ENCODE data around the gene PTPRM.
A peak's percentile ranks its signal among the peaks of the same experiment; 100 is the strongest.

The PTPRM gene

DNA sequence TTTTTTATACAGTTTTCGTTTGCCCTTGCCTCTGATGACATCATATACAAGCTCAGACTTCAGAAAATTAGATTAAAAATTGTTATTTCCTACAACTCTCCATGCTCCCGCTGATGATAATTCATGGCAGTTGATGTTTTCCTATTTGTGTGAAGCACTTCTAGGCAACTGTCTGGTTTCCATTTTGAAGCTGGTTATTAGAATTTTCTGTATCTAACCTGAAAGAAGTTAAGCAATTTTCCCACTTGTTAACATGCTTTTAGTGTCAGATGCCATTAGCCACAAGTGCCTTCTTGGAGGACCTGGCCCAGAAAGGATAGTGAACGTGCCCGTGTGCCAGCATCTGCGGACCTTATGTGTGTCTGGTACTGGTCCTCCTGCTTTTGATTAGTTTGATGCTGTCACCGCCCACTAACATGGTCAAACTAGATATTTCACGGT, 694.6 kb downstream of the PTPRM start:
- DNase-seq = no peak

DNA sequence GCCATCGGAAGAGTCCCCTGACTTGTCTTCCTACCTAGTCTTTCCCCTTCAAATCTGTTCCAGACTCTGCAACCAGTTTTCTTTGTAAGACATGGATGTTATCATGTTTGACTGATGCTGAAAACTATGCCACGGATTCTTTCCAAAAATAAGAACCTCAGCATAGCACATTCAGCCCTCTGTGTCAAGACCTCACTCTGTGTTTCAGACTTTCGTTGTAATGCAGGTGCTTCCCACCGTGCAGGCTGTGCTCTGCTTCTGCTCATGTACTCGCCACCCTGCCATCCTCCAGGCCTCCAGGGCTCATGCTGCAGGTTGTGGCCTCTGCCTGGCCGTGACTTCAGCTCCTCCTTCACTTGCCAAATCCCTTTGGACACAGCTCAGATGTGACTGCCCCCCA, 695.1 kb downstream of the PTPRM start:
- DNase-seq = no peak

DNA sequence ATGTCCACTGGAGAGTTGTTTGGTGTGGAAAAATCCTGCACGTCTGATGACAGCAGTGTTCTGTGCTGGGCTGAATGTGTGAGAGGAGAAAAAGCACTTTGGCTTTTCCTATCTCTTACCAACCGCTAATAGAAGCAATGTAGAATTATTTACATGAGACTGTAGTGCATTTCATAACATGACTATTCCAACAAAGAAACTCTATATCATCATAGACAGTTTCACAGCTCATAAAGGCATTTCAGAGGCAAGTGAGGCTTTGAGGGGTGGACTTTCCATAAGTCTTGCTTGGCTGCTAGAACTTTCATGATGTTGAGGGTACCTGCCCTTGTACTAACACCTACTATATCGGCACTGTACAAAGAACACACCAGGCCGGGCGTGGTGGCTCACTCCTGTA, 697.0 kb downstream of the PTPRM start:
- DNase-seq = no peak

DNA sequence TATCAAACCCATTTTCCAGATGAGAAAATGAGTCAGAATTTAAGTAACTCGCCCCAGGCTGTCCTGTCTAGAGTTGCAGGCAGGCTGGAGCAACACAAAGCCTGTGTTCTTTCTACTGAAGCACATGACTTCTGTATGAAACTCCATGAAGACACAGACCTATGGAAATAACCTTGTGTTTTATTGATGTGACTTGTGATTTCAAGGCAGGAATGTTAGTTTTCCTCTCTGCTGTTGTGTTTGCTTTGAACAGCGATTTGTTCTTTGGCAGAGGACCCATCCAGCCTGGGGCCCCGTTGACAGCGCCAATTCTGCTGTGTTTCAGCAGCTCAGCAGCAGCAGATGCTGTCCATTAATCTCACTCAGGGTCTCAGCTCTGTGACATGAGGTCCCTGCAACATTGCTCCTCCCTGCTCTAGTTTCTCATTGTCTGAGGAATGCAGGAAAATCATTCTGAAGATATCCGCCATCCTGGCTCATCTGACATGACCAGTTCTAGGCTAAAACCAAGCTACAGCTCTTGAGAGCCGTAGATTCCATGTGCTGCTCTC, 697.8 kb downstream of the PTPRM start:
- no peak for DNase-seq

DNA sequence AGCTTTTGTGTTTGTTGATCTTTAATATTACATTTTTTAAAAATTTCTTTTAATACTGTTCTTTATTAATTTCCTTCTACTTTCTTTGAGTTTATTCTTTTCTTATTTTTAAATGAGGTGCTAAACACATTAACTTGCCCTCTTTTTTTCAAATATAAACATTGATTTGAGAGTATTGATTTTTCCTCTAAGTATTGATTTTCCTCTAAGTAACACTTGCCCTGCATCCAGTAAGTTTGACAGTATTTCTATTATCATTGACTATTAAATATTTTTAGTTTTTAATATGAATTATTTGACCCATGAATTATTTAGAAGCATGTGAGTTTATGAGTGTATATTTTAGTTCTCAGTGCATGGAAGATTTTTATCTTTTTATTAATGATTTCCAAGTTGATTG, 705.1 kb downstream of the PTPRM start:
- DNase-seq = no peak

DNA sequence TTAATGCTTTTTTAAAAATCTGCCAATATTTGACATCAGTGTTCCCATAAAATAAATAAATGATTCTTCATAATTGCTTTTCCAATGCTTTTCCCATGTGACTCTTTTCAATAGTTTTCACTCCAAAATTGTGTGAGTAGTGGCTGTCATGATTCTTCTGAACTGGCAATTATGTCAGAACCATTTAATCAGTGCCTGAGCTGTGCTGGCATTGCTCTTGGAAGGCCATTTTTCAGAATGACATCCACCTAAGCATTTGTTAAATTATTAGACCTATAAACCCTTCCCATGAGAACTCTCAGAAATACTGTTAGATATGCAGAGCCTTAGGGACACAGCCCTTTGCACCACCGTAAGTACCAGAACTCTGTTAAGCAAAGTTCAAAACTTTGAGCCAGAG, 707.3 kb downstream of the PTPRM start:
- DNase-seq = no peak

DNA sequence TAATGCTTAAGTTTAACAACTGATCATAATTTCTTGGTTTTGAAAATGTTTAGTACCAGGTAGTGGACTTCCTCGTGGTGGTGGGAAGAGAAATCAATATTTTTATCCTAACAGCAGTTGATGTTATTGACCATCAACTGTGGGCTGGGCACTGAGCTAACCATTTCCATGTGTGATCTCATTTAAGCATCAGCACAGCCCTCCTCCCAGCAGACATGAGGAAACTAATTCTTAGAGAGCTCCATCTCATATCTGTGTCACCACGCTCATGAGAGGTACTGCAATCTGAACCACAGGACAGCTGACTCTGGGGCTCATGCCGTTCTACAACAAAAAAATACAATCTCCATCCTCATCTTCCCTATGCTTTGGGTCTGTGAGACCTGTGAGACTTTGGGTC, 709.3 kb downstream of the PTPRM start:
- no peak for DNase-seq

DNA sequence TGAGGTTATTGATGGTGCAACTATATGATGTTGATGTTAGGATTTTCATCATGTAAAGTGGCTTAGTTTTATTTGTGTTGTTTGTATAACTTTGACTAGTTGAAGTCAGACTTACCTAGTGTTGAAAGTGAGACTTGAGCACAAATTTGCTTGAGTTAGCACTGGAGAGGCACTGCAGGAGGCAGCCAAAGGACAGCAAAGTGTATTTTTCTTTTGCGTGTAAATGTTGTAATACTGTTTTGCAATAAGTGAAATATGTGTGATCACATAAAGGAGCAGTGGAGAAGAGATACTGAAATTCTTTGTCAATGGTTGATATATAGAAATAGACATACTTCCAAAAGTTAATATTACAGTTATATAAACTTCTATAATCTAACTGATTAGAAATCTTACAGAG, 710.2 kb downstream of the PTPRM start:
- DNase-seq = no peak

DNA sequence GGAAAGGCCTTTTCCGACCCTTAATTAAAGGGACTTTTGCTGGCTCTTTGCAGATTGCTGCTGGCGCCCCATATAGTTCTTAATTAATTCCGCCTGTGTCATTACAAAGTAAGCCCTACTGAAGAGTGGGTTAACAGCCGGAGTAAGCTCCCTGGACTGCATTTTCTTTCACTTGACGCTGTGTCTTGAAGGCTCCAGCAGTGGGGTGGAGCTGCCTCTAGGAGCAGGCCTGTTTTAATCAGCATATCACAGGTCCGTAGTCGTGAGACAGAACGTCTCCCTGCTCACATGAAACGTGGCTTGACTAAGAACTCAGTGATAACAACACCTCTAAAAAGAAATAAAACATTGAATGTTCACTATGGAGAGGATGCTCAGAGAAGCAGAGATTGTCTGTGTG, 712.2 kb downstream of the PTPRM start:
- DNase-seq = no peak

DNA sequence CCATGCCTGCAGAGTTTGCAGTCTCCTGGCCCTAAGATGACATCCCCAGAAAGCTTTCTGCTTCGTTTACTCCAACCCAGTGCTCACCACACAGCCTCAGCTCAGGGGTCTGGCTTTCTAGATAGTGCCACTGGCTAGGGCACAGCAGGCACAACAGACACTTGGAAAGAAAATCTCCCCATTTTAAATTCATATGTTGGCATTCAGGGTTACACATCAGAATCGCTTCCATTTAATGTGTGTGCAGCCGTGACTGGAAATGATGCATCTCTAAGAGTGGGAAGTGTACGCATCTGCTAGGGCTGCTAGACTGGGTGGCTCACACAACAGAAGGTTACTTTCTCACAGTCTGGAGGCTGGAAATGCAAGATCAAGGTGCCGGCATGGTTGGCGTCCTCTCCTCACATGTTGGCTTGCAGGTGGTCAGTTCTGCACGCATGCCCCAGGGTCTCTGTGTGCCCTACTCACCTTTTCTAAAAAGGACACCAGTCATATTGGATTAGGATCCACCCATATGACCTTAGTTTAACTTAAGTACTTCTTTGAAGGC, 712.7 kb downstream of the PTPRM start:
- DNase-seq = no peak

DNA sequence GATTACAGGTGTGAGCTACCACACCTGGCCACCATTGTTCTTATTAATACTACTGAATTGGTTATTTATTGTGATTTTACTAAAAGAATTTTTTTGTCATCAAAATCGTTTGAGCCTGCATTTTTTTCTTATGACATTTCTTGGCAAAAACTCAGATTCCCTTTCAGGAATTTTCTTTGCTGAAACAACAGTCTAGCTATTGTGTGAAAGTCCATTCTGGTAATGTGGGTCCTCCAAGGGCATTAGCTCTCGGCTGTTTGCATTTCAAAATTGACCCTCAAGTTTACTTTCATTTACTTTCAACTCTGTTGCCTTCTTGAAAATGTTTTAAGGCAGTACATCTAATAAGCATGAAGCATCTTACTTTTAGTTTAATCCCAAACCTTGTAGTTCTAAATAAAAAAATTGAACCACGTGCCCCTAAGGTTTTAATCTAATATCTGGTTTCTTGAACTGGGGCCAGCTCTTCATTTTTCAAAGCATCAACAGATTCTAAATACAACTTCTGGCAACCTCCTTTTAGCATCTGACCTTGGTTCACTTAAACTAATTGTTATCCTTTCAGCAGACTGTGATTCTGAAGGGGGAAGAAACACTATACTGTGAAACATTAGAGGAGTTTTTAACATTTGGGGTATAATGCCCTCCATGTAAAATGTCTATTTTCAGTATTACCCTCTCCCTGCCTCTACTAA, 716.9 kb downstream of the PTPRM start:
- DNase-seq = no peak

DNA sequence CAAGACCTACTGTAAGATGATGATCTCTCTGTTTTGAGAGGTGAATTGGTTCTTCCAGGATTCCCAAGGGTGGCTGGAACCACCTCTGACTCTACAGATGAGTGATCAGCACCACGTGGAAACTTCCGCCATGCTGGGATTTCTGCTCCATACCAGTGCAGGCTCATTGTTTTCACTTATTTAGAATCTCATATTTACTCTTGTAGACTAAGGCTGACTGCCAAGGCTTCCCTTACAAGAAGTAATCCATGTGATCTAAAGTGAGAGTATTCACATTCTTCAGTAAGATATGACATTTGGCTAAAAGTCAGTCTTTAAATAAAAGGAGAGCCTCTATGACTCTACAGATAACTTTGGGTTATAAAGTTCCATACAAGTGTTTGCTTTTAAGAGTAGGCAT, 719.2 kb downstream of the PTPRM start:
- no peak for DNase-seq

DNA sequence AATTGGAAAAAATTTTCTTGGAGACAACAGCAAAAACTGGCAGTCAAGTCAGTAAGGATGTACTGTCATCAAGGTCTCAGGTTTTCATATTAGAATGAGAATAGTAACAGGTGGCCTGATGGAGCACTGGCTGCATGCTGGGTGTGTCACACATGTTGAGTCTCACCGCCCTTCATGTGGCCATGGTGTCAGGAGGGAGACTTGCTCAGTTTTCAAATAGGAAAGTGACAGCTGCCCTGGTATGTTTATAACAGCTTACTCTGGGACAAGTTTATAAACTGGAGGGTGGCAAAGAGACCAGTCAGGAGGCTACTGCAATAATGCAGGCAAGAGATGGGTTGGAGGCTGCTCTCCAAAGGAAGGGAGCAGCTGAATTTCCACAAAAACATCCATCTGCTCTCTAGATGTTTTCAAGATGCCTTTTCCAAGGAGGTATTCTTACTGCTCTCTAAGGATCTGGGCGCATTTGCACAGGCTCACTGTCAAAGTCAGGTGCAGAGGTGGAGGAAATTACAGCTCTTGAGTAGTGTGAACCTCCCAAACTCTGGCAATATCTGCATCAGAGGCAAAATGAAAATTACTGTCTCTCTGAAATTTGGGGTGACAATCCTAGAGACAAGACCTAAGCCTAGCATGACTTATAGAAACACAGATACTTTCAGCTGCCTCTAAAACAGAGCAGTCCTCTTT, 720.2 kb downstream of the PTPRM start:
- no peak for DNase-seq

DNA sequence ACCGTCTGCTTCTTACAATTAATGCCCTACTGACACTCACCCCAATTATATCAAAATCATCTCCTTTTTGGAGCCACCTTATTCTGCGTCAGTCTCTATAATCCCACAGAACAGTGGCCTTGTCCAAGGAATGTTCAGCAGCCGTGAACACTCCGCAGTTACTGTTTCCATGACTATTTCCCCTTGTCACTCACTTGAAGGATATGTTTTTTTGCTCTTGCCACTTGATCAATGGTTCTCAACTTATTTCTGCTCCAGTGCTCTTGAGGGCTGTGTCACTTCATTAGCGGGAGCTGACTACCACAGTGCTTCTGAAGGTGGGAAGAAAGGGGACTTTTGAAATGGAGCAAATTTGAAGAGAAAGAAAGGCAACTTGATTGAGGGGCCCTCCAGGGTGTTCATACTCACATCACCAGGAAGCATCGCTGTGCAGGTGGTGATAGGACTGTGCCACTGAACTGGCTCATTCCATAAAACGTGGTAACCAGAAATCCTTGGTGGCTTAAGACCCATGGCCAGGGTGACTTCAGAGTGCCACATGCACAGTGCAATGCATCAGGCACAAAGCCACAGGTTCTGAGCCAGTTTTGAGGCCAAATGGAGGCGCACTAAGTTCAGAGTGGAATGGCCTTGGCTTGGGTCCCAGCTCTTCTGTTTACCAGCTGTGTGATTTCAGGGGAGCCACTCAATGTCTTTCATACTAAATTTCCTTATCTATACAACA, 721.5 kb downstream of the PTPRM start:
- no peak for DNase-seq

DNA sequence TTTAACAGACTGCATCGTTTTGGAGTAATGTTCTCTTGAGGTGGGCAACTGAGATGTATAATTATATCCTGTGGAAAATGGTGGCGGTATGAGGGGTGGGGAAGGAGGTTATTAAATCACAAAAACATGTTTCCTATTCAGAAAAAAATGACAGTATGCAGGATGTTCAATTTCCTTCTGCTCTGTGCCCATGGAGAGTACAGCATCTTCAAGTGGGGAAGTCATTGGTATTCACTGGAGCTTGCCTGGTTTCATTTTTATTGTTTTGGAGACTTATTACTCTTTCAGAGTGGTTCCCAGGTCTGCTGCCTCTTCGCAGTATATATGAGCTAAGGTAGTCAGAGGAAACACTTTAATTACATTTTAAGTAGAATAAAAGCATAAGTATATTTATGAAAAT, 723.3 kb downstream of the PTPRM start:
- no peak for DNase-seq

DNA sequence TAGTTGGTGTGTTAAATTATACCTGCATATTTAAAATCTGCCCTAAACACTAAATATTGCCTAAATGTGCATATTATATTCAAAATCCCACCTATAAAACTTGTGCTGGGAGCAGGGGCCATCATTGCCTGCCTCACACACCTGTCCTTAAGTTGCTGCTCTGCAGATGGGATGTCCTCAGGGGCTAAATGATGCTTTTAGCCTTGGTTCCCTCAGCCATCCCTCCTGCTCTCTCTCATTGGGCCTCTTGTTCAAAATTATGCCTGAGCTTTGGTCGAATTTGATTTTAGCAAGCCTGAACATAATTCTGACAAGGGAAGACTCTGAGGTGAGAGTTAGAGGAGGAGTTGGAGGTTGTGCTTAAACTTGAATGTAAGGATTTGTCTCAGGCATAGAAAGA, 723.8 kb downstream of the PTPRM start:
- no peak for DNase-seq

DNA sequence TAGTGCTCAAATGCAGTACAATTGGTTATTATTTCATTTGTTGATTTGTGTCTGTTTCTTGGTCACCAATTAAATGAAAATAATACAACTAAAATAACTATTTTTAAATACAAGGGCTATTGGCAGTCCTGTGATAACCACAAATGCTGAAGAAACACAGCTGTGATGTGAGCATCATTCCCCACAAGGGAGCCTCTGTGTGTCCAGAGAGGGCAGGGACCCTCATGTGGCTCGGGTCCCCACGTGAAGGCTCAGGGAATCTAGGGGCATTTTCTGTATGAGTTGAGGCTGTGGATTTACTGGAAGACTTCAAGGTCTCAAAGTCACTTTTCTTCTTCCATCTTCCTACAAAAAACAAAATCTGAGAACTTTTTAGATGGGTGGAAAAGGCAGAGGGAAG, 726.1 kb downstream of the PTPRM start:
- DNase-seq = no peak

DNA sequence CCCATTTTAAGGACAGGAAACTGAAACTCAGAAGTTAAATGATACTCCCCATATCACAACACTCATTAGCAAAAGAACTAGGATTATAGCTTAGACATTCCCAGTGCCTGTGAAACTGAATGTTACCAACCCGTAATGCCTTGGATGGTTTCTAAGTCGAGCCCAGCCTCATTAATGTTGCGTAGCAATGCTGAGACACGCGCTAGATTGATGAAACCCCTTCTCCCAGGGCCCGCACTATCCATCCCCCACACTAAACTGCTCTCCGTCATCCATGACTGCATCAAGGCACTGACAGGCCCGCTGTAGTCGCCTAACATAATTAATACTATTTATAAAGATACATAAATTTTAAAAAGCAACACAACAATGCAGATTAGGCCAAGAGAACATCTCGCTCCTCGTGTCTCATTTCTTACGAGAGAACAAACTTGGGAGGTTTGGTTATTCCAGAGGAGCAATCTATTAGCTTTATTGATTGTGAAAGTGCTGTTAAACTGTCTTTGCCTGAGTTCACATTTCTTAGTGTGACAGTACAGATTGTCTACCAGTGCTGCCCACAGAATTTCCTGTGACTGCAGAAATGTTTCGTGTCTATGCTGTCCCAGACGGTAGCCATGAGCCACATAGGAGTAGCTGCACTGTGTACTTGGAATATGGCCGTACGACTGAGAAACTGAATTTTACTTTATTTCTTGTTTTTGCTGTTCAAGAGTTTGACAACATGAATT, 729.9 kb downstream of the PTPRM start:
- no peak for DNase-seq

DNA sequence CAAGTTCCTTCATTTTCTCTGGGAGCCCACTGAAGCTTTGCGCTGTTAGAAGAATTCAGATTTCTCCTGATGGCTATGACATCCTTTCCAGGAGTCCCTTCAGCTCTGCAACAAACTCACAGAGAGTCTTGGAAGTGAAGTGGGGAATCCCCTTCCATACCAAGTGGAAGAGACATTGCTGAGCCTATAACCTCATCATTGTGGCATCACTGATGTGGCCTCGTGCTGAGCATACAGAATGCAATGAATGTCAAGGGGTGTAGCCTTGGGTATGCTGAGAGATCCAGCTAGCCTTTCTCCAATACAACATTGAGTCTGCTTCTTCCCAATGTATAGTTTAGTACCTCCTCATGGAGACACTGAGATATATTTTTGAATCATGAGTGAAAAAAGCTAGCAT, 731.1 kb downstream of the PTPRM start:
- DNase-seq = no peak

DNA sequence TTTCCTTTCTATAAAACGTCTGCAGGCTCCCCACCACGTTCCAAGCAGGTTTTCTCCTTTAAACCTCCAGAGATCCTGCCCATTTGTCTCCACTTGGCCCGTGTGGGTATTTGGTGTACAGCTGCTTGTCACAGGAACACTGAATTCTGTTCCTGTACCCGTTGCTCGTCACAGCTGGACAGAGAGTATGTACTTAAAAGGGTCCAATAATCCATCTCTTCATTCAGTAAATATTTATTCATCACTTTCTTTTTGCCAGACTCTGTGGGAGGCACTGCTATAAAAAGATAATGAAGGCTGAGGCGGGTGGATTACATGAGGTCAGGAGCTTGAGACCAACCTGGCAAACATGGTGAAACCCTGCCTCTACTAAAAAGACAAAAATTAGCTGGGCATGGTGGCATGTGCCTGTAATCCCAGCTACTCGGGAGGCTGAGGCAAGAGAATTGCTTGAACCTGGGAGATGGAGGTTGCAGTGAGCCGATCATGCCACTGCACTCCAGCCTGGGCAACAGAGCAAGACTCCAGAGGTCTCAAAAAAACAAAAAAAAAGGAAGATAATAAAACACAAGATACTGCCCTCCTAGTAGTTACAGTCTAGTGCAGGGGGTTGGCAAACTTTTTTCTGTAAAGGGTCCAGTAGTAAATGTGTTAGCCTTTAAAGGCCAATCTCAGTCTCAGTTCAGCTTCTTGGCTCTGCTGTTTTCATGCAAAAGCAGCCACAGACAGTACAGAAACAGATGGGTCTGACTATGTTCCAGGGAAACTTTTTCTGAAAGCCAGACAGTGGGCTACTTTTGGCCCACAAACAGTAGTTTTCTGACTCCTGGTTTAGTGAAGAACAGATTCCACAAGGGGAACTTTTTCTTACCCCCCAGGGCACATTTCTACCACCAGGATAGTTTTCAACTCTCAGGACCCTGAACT, 732.2 kb downstream of the PTPRM start:
- peak; percentile 78 for DNase-seq

DNA sequence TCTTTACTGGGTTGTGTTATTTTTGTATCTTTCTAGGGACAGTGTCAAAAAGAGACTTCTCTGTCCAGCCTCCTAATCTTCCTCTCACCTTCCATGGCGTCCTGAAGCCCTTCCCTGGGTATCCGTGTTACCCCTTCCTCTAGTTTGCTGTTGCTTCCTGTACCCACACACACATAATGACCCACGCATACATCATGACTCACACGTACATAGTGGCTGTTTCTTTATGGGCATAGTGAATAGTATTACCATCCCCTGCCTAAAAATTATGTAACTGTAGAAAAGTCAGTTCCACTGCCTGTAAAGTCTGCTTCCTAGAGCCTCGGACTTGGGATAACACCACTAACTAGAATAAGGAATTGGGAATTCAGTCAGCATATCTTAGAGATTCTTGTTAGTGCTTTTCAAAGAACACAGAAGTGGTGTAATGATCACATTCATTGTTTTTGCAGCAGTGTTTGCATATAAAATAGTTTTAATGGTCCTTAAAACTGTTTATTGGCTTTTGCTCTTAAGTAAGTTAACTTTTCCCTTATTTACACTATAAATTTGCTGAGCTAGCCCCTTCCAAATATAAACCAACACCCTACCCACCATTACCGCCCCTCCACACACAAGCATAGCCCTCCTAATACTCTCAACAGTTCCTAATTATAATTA, 733.8 kb downstream of the PTPRM start:
- DNase-seq = no peak

All from SHP77 treated with DMSO at 0.1 percent for 48 hours (cell line).